SK-N-SH (cell line): ENCODE measurements around the gene TCF3. TPM values are rescaled to one million over a fixed set of nuclear protein-coding genes. Genes with fewer than 3 reads are reported as not detected.

Experiments
- CTCF ChIA-PET: fragments of 300-600, 350-600 bp; formaldehyde crosslinking; extraction: SDS; loops from one replicate; lab custom pipeline; 2021; lab: Yijun Ruan, JAX
- POLR2A ChIA-PET: fragments of 350-600 bp; sonication (Branson Sonifier 250); formaldehyde crosslinking; extraction: SDS; loops from one replicate; lab custom pipeline; 2020; ENCODE audit warnings: antibody characterized with exemption, inconsistent platforms; lab: Yijun Ruan, JAX
- DNase-seq: peaks from one replicate; pipeline ENCODE4 v3.0.0; 2012
- H2AFZ ChIP-seq: fragments of 200-600 bp; sonication (generic); 2 replicates; pipeline ENCODE4 v1.8.1; 2016; ENCODE audit warnings: antibody characterized with exemption, mild to moderate bottlenecking, low read depth
- H3F3A ChIP-seq: fragments of 200-600 bp; sonication (generic); replicated peaks from 2 replicates; pipeline ENCODE3; 2016; ENCODE audit warnings: antibody characterized with exemption, mild to moderate bottlenecking; ENCODE audit not compliant: insufficient read depth
- H3K27ac ChIP-seq, 2 experiments: fragments of 200-500 bp in 1 of 2; fragments of 200-600 bp in 1 of 2; sonication (Bioruptor generic) in 1 of 2; sonication (generic), shearing (Covaris generic) in 1 of 2; 2 replicates each; pipeline versions ENCODE4 v1.5.1 to v1.6.1; 2014 to 2016; ENCODE audit warnings: low read depth in 2 of 2, inconsistent platforms in 1 of 2, low read length in 1 of 2, mild to moderate bottlenecking in 1 of 2, mixed read lengths in 1 of 2
- H3K27me3 ChIP-seq: fragments of 200-600 bp; sonication (generic), shearing (Covaris generic); 2 replicates; pipeline ENCODE4 v1.6.1; 2016; ENCODE audit warnings: mixed run types; ENCODE audit not compliant: insufficient read depth
- H3K36me3 ChIP-seq, 2 experiments: fragments of 200-500 bp in 1 of 2; fragments of 200-600 bp in 1 of 2; sonication (Bioruptor generic) in 1 of 2; sonication (generic) in 1 of 2; replicated peaks in 1 of 2; 2 replicates each; pipeline versions ENCODE3 to v1.5.1; 2014 to 2016; ENCODE audit warnings: low read length in 1 of 2, mild to moderate bottlenecking in 1 of 2; ENCODE audit not compliant: insufficient read depth in 2 of 2, control insufficient read depth in 1 of 2
- H3K4me1 ChIP-seq, 2 experiments: fragments of 200-500 bp in 1 of 2; fragments of 200-600 bp in 1 of 2; sonication (Bioruptor generic) in 1 of 2; sonication (generic), shearing (Covaris generic) in 1 of 2; 2 replicates each; pipeline versions ENCODE4 v1.5.1 to v1.6.1; 2014 to 2016; ENCODE audit warnings: low read depth in 1 of 2, low read length in 1 of 2, mixed run types in 1 of 2; ENCODE audit not compliant: insufficient read depth in 2 of 2, control insufficient read depth in 1 of 2
- H3K4me2 ChIP-seq: fragments of 200-600 bp; sonication (generic), shearing (Covaris generic); 2 replicates; pipeline ENCODE4 v1.6.1; 2017; ENCODE audit warnings: mixed run types
- H3K4me3 ChIP-seq, 2 experiments: fragments of 200-500 bp in 1 of 2; fragments of 200-600 bp in 1 of 2; sonication (Bioruptor generic) in 1 of 2; sonication (generic), shearing (Covaris generic) in 1 of 2; 2 replicates each; pipeline versions ENCODE4 v1.5.1 to v1.8.1; 2014 to 2016; ENCODE audit warnings: low read depth in 2 of 2, inconsistent platforms in 1 of 2, low read length in 1 of 2, mild to moderate bottlenecking in 1 of 2, mixed read lengths in 1 of 2, moderate library complexity in 1 of 2
- H3K79me2 ChIP-seq: fragments of 200-600 bp; sonication (generic); 2 replicates; pipeline ENCODE4 v1.8.1; 2017; ENCODE audit warnings: mild to moderate bottlenecking; ENCODE audit not compliant: insufficient read depth
- H3K9ac ChIP-seq: fragments of 200-600 bp; sonication (generic); 2 replicates; pipeline ENCODE4 v1.6.1; 2017; ENCODE audit warnings: mixed run types
- H3K9me2 ChIP-seq: fragments of 200-600 bp; sonication (generic); 2 replicates; pipeline ENCODE4 v1.6.1; 2017; ENCODE audit warnings: mixed run types
- H3K9me3 ChIP-seq: fragments of 200-600 bp; sonication (generic); 2 replicates; pipeline ENCODE4 v1.6.1; 2017; ENCODE audit warnings: mixed run types, mild to moderate bottlenecking, moderate library complexity
- H4K20me1 ChIP-seq: fragments of 200-600 bp; sonication (generic); 2 replicates; pipeline ENCODE4 v1.6.1; 2017; ENCODE audit warnings: mild to moderate bottlenecking, mixed run types; ENCODE audit not compliant: insufficient read depth
- ELF1 ChIP-seq: IDR thresholded peaks from 2 replicates; pipeline ENCODE4 v1.4.0; 2012
- EZH2phosphoT487 ChIP-seq: fragments of 200-600 bp; sonication (generic); IDR thresholded peaks from 2 replicates; pipeline ENCODE4 v1.6.1; 2017; ENCODE audit warnings: low read depth, mixed run types, mild to moderate bottlenecking, antibody characterized with exemption, moderate library complexity, borderline replicate concordance
- IRF3 ChIP-seq: fragments of 150-350 bp; IDR thresholded peaks from 2 replicates; pipeline ENCODE4 v1.6.1; 2016; ENCODE audit warnings: mild to moderate bottlenecking, low read depth, low read length
- NFIC ChIP-seq: IDR thresholded peaks from 2 replicates; pipeline ENCODE4 v1.4.0; 2012; ENCODE audit warnings: borderline replicate concordance
- RAD21 ChIP-seq: IDR thresholded peaks from 2 replicates; pipeline ENCODE4 v1.6.1; 2012; ENCODE audit warnings: mild to moderate bottlenecking, low read length
- SMC3 ChIP-seq: IDR thresholded peaks from 2 replicates; pipeline ENCODE4 v1.6.1; 2012; ENCODE audit warnings: low read depth, low read length, improper control_type of control experiment
- TAF1 ChIP-seq: IDR thresholded peaks from 2 replicates; pipeline ENCODE4 v1.6.1; 2012; ENCODE audit warnings: low read depth, mild to moderate bottlenecking, low read length, moderate library complexity, borderline replicate concordance
- YY1 ChIP-seq: IDR thresholded peaks from 2 replicates; pipeline ENCODE4 v1.4.0; 2012; ENCODE audit warnings: low read depth, mild to moderate bottlenecking
- ZBTB33 ChIP-seq: IDR thresholded peaks from 2 replicates; pipeline ENCODE4 v1.4.0; 2012; ENCODE audit warnings: low read depth, borderline replicate concordance
- WGBS: methylation state at CpG from one replicate; pipeline ENCODE4 v1.1.6; 2017; ENCODE audit warnings: low lambda C conversion rate; 5-methylcytosine and 5-hydroxymethylcytosine counted together
- polyA plus RNA-seq, 3 experiments: library from polyadenylated mRNA; depleted of rRNA; stranded (reverse); fragments of >200 nt; gene quantifications; 2 replicates each; pipeline ENCODE4 v1.2.3, GENCODE V29; 2012
- TF ChIP-seq, protein P1 (sequence below): IDR thresholded peaks from 2 replicates; pipeline ENCODE4 v1.6.1; 2012; ENCODE audit warnings: mild to moderate bottlenecking, low read depth, low read length, moderate library complexity

TCF3 gene
- polyA plus RNA-seq, 1 of the 3 experiments (the other 2 are of a cell fraction), result 104 TPM

GRCh38 chr19:1629256-1629808 lies 23.1 kb downstream of the TCF3 start:
- H3K9ac ChIP-seq, result no peak overlapping the region
- H3K4me2 ChIP-seq, result no peak overlapping the region
- no peaks in the 10 kb centered on the region for H3K27me3 ChIP-seq
- no peak for DNase-seq
- TF ChIP-seq SMC3 (no peak), YY1 (no peak), RAD21 (no peak), IRF3 (no peak), ZBTB33 (no peak), NFIC (no peak), TAF1 (no peak), EZH2phosphoT487 (no peak), ELF1 (no peak)
- TF ChIP-seq, protein P1, sequence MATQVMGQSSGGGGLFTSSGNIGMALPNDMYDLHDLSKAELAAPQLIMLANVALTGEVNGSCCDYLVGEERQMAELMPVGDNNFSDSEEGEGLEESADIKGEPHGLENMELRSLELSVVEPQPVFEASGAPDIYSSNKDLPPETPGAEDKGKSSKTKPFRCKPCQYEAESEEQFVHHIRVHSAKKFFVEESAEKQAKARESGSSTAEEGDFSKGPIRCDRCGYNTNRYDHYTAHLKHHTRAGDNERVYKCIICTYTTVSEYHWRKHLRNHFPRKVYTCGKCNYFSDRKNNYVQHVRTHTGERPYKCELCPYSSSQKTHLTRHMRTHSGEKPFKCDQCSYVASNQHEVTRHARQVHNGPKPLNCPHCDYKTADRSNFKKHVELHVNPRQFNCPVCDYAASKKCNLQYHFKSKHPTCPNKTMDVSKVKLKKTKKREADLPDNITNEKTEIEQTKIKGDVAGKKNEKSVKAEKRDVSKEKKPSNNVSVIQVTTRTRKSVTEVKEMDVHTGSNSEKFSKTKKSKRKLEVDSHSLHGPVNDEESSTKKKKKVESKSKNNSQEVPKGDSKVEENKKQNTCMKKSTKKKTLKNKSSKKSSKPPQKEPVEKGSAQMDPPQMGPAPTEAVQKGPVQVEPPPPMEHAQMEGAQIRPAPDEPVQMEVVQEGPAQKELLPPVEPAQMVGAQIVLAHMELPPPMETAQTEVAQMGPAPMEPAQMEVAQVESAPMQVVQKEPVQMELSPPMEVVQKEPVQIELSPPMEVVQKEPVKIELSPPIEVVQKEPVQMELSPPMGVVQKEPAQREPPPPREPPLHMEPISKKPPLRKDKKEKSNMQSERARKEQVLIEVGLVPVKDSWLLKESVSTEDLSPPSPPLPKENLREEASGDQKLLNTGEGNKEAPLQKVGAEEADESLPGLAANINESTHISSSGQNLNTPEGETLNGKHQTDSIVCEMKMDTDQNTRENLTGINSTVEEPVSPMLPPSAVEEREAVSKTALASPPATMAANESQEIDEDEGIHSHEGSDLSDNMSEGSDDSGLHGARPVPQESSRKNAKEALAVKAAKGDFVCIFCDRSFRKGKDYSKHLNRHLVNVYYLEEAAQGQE, result no peak
- 98% methylated on average over 14 of the region's 24 CpGs for WGBS
- no peaks in the 10 kb centered on the region for H3F3A ChIP-seq
- H4K20me1 ChIP-seq, result peaks cover 19% of the 10 kb centered on the region
- no peak overlapping the region for H3K4me3 ChIP-seq
- H3K27ac ChIP-seq, result no peak overlapping the region
- peaks cover 10% of the 10 kb centered on the region; the same call in 1 of the 2 replicates for H3K79me2 ChIP-seq
- H3K36me3 ChIP-seq, result peaks cover 3 to 53% of the 10 kb centered on the region in 2 experiments
- no peaks in the 10 kb centered on the region for H3K4me1 ChIP-seq
- ChIA-PET POLR2A (no interaction called here), CTCF (no interaction called here)
- no peaks in the 10 kb centered on the region for H3K9me2 ChIP-seq
- no peak overlapping the region for H2AFZ ChIP-seq
- no peaks in the 10 kb centered on the region for H3K9me3 ChIP-seq
